GM19395 (cell line): ENCODE results near the gene NHP2.
A peak's percentile ranks its signal among the peaks of the same experiment; 100 is the strongest.

Experiments used
- ATAC-seq: cut with Tn5 transposase; IDR thresholded peaks from one replicate; pipeline ENCODE4 v1.9.1; 2021; ENCODE audit warnings: mild to moderate bottlenecking, moderate library complexity; ENCODE audit not compliant: unreplicated experiment

The NHP2 gene

DNA sequence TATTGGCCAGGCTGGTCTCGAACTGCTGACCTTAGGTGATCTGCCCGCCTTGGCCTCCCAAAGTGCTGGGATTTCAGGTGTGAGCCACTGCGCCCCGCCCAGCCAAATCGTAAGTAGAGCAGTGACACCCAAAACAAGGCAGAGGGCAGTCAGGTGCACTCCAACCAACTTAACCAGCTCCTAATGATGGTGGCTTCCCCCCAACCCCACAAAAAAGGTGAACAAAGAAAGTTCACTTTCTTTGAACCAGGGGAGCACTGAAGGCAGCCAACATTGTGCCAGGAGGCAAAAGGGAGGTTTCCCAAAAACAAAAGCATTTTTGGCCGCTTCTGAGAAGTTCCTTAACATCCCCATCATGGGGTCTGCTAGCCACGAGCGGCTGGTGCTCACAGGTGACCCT is 23.9 kb upstream of the NHP2 start:
- ATAC-seq, result no peak

DNA sequence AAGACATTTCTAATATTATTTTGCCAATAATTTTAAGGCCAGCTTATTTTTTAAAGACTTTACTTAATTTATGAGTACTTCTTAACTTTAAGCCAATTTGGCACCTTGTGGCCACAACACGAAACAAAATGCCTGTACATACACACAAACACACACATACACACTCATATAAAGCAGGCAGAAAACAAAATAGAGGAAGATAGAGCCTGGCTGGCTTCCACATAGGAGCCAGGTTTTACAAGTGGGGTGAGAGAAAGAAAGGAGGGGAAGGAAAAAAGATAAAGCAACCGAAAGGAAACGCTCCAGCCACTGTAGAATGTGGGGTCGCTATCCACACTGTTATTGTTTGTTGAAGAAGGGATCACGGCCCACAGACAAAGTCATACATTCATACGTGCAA is 23.1 kb upstream of the NHP2 start:
- no peak for ATAC-seq

DNA sequence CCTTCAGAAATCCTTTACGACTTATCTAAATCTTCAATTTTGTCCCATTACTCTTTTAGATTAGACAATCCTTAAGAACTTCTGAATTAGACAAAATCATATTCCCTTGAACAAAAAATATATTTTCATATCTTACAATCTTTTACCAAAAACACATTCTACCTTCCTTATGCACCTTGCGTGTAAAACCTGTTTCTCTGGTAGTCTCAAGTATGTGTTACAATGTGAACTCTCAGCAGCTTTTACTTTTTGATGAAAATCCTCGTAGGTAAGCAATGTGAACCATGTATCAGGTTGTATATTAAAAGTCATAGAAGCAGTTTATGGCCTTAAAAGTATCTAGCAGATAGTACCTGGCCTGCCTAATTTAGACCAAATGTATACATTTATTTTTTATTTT is 20.8 kb upstream of the NHP2 start:
- ATAC-seq, result no peak

DNA sequence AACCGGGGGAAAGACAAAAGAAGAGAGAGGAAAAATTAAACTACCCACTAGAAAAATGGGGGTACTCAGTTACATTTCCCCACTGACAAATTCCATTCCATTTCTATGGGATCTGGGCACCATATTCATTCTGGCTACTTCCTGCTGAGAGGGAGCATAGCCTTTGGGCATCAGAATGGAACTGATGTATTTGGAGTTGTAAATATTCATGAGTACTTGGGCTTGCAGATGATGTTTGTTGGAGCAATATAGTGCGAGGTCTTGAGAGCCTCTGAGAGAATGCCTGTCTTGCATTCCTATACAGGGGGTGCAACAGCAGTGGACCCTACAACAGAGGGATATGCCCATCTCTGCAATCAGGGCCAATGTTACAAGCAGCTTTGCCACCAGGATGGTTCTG is 16.8 kb upstream of the NHP2 start:
- no peak for ATAC-seq

DNA sequence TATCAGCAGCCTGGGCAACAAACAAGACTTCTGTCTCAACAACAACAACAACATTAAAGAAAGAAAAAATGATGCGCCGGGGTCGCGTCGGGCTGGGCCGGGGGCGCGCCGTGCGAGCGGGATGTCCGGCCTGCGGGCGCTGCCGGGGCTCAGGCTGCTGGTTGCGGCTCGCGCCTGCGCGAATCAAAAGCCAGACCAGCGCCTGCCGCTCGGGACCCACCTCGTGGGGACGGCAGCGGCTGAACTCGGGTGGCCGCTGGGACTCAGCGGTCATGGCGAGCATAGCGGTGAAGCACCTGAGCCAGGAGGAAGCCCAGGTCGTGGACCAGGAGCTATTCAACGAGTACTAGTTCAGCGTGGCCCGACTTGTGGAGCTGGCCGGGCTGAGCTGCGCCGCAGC is 11.9 kb upstream of the NHP2 start:
- ATAC-seq, result no peak

DNA sequence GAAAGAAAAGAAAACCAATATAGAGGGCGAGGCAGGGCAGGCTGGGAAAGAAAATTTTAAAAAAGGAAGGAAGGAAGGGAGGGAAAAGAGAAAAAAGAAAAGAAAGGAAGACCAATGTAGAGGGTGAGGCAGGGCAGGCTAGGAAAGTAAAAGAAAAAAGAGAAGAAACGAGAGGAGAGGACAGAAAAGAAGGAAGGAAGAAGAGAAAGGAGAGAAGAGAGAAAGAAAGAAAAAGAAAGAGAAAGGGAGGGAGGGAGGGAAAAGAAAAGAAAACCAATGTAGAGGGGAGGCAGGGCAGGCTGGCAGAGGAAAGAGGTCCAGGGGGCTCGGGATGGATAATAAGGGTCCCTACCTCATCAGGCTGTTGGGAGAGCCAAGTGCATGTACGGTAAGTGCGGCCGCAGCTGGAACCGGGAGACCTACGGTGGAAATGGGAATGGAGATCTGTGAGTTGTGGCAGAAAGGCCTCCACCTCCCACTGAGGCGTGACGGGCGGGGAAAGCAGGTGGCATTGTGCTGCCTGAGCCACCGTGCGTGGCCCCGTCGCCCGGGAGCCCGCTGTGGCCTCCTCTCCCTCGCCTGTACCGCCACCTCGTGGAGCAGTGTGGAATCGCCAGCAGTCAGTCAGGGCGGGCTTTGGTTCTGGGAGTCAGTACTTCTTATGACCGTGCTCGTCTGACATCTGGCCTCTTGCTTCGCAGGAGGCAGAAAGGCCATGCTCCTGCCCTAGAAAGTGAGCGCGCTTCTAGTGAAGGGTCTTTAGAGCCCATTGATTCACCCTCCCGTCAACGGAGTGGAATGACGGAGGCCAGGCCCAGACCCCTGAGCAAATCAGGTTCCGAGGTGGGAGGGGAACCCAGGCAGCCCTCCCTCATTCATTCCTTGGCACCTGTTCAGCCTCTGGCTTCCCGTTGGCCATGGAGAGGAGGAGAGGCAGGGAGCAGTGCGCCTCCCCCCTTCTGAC is 10.4 kb upstream of the NHP2 start:
- peak; percentile 97 for ATAC-seq

DNA sequence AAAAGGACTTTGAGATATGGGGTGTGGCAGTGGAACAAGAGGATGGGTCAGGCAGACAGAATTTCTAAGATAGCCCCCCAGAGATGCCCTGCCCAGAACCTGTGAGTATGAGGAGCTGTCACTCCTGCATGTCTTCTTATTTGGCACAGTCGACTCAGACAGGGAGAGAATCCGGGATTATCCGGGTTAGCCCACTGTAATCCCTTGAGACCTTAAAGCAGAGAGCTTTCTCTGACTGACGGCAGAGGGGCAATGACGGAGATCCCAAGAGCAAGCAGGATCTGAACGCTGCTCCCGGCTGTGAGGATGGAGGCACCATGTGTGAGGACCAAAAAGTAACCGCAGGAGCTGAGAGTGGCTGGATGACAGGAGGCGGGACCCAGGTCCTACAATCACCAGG is 8.8 kb upstream of the NHP2 start:
- no peak for ATAC-seq

DNA sequence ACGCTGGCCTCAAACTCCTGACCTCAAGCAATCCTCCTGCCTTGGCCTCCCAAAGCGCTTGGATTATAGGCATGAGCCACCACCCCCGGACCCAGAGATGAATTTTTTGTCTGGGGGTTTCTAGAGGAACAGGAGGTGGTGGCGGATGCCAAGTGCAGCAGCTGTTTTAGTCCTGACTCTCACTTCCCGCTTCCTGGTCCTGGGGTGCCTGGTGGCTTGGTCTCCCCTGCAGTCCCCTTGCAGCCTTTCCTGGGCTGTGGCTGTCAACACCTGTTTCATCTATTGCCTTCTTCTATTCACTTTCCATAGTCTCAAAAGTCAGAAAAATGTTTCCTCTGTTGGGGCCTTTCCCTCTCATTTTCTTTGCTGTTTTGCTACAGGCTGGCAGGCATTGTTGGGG is 6.5 kb upstream of the NHP2 start:
- no peak for ATAC-seq

DNA sequence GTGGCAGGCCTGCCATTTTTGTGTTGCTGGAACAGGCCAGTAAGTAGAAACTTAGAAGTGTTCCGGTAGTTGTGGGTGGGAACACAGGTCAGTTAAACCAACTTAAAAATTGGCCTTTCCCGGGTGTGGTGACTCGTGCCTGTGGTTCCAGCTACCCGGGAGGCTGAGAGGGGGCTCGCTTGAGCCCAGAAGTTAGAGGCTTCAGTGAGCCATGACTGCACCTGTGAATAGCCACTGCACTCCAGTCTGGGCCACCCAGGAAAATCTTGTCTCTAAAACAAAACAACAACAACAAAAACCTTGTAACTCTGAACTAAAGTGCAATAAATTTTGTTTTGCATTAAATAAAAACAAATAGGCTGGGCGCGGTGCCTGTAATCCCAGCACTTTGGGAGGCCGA is 1.4 kb upstream of the NHP2 start:
- ATAC-seq, result no peak

DNA sequence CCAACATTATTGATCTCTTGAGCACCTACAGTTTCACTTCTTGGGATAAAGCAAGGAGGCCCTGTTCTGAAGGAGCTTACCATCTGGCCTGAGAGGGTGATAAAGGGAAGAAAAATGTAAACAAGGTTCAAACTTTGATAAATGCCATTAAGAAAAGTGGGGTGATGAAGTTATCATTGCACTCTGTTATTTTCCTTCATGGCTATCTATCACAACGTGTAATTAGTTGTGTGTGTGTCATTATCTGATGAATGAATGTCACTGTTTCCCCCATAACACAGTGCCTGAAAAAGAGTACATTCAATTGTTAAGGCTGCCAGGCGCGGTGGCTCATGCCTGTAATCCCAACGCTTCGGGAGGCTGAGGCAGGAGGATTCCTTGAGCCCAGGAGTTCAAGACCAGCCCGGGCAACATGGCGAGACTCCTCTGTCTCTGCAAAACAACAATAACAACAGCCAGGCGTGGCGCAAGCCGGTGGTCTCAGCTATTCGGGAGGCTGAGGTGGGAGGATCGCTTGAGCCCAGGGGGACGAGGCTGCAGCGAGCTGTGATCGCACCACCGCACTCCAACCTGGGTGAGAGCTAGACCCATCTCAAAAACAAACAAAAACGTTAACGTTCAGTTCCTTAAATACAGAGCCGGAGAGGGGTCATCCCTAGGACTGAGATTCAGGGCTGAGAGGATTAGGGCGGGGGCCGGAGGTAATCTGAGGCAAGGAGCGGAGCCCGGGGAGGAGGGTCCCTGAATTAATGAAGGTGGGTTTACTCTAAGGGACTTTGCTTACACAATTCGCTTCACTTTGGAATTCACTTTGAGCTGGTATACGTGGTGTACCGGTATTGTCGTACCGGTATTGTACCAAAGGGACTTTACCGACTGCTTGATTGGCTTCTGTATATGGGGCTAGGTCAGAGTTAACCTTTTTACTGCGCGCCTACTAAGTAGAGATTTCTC is 917 bp downstream of the NHP2 start:
- ATAC-seq, result no peak

DNA sequence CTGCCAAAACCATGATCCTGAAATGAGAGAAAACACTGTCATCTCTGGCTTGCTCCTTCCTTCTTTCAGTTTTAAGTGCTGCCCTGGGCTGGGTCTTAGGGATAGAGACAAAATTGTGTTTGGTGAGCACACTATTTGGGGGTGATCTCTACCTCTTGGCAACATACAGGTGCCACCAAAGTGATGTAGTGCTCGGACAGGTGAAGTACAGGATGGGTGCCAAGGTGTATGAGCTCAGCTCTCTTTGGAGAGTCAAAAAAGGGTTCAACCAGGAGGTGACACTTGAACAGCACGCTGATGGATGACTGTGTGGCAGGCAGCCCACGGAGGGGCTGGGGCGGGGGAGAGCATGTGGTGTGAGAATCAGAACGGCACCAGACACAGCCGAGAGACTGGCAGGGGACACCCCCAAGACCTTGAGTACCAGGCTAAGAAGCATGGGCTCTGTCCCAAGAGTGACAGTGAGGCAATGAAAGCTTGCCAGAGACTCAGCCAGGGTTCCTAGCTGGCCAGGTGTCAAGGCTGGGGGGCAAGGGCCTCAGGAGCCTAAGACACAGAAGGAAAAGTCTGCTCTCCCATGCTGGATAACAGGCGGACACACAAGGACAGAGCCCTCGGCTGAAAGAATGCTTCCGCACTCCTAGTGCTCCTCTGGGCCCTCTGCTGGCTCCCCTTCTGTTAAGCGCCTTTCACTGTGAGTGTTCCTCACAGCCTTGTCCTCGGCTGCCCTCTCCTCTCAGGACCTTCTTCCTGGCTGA is 2.5 kb downstream of the NHP2 start:
- no peak for ATAC-seq

DNA sequence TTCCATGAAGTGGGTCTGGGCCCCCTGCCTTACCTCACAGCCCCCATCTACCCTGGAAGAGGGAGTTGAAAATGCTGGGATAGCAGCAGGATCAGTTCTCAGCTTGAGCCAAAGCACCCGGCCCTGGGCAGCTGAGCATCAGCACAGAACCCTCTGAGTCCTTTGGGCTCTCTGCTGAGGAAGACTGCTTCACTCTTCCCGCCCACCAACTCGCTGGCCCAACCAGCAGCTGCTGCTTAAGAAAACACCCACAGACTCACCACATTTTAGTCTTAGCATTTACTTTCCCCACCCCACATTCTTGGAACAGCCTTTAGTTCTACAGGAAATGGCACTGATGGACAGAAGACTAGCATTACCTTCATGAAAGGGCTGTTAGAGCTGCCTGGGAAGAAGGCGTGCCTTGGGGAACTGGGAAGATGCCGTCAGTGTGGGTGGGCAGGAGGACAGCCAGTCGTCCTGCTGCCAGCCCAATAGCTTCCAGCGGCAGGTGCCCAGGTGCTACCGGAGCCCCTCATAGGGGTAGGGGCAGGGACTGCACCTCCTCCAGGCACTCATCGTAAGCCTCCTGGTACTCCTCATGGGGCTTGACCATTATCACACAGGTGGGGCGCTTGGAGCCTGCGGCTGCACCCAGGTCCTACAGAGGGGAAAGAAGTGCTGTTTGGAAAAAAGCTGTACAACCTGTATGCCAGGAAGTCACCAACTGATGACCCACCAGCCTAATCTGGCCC is 4.3 kb downstream of the NHP2 start:
- ATAC-seq, result no peak

DNA sequence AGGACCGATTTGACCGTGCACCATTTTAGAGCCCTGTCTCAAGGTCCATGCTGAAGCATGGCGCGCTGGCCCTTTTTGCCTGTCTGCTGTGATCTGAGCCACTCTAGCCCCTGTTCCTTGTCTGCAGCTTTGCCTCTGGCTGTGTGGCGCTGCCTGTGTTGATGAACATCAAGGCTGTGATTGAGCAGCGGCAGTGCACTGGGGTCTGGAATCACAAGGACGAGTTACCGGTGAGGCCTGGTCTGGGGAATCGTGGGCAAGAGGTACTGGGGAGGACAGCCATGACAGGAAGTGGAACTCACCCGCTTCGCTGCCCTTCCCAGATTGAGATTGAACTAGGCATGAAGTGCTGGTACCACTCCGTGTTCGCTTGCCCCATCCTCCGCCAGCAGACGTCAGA is 6.3 kb downstream of the NHP2 start:
- no peak for ATAC-seq

DNA sequence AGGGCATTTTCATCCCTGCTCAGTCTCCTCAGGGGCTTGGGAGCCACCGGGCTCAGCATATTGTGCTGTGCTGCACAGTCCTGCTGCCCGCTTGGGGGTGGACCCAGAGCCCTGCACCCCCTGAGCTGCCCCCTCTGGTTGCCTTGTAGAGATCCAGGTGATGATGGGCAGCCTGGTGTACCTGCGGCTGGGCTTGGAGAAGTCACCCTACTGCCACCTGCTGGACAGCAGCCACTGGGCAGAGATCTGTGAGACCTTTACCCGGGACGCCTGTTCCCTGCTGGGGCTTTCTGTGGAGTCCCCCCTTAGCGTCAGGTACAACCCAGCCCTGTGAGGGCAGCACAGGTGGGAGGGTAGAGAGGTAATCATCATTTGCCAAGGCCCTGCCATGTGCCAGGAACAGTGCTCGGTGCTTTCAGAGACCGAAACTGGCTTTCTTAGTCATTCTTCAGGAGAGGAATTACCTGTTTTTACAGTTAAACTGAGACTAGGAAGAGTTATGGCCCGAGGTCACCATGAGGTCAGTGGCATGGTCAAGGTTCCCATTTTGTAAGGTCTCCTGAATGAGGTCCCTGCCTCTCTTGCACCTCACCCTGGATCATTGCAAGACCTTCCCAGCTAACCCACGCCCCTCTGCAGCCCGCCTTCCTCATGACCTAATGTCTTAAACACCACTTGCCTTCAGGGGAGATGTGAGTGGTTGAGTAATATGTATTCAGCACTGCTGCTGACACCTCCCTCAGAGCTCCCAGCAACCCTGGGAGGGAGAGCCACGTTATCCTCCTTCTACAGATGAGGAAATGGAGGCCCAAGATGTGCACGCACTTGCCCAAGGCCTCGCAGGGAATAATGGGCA is 7.5 kb downstream of the NHP2 start:
- peak; percentile 73 for ATAC-seq

DNA sequence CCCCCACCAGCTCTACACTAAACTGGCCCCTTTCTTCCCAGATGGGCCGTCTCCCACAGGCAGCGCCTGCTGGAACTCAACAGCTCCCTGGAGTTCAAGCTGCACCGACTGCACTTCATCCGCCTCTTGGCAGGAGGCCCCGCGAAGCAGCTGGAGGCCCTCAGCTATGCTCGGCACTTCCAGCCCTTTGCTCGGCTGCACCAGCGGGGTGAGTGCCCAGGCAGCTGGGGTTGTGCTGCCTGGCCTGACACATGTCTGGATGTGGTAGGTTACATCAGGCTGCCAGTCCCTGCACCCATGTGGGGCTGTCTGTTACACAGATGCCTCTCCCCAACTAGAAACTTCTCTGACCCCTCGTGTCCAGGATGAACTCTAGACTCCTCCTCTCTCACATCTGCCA is 9.8 kb downstream of the NHP2 start:
- no peak for ATAC-seq

DNA sequence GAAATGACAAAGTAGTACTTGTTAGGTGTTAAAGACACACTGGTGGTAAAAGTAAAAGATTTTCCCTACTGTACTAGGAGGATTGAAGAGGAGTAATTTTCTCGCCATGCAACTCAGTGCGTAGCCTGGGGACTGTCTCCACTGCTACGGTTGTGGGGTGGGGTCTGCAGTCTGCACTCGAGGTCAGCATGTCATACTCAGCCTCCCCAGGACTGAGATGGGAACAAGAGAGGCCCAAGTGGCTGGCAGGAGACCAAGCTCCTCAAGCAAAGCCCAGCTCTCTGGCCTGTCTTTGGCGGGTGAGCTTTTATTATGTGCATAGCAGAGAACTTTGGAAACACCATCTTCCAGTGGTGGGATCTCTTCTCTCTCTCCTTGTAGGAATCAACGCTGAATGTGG is 10.4 kb downstream of the NHP2 start:
- no peak for ATAC-seq

DNA sequence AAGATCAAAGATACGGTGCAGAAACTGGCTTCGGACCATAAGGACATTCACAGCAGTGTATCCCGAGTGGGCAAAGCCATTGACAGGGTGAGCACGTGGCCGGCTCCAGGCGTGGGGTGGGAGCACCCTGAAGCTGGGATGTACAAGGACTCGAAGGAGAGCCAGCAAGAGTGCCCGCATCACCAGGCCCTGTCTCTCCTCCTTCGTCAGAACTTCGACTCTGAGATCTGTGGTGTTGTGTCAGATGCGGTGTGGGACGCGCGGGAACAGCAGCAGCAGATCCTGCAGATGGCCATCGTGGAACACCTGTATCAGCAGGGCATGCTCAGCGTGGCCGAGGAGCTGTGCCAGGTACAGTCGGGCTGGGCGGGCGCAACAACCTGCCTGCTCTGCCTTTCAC is 11.0 kb downstream of the NHP2 start:
- ATAC-seq, result no peak

DNA sequence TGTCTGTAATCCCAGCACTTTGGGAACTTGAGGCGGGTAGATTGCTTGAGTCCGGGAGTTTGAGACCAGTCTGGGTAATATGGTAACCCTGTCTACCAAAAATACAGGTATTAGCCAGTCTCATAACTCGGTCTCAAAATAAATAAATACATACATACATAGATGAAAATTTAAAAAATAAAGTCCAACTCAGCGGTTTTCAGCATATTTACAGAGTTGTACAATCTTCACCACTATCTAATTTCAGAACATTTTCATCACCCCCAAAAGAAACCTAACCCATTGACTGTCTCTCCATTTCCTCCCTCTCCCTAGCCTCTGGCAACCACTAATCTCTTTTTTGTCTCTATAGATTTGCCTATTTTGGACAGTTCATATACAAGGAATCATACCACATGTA is 12.1 kb downstream of the NHP2 start:
- ATAC-seq, result no peak

DNA sequence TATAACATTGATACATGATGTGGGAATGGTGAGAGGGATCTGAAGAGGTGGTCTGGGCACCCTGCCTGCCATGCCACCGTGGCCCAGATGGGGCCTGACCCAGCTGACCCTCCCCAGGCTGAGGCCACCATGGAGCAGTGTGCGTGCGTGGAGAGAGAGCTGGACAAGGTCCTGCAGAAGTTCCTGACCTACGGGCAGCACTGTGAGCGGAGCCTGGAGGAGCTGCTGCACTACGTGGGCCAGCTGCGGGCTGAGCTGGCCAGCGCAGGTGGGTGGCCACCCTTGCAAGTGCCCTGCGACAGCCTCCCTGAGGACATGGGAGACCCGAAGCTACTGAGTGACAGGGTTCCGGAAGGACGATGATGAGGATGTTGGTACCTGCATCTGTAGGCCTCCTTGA is 15.7 kb downstream of the NHP2 start:
- no peak for ATAC-seq

DNA sequence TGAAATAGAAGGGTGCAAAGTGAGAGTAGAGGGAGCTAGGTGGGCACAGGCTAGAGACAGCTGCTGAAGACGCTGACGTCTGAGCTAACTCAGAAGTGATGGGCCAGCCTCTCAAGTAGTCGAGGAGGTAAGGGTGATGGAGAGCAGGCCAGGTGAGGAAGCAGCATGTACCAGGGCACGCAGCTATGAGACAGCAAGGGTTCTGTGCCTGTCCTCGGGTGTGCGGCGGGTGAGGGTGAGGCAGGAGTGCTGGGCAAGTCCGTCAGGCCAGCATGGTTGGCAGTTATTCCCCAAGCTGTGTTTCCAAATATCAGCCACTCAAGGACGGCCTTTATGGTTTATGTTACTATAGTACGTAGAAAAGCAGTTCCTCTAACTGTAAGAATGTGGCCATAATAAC is 16.7 kb downstream of the NHP2 start:
- no peak for ATAC-seq
